WERI-Rb-1 (cell line): ENCODE data around the gene NAA10.
A peak's percentile ranks its signal among the peaks of the same experiment; 100 is the strongest.

Source experiments
- DNase-seq: peaks from one replicate; pipeline ENCODE4 v3.0.0-alpha.2; 2020
- H3K27ac ChIP-seq: fragments of 250-450 bp; sonication (Bioruptor Pico); 2 replicates; pipeline ENCODE4 v1.5.1; 2020; ENCODE audit warnings: mild to moderate bottlenecking, moderate library complexity
- H3K27me3 ChIP-seq: fragments of 250-450 bp; sonication (Bioruptor Pico); 2 replicates; pipeline ENCODE4 v1.5.1; 2021; ENCODE audit warnings: mild to moderate bottlenecking, low read depth, moderate library complexity; ENCODE audit not compliant: insufficient read depth, severe bottlenecking
- H3K36me3 ChIP-seq: fragments of 250-450 bp; sonication (Bioruptor Pico); 2 replicates; pipeline ENCODE4 v1.5.1; 2020; ENCODE audit warnings: mild to moderate bottlenecking, moderate library complexity
- H3K4me3 ChIP-seq: 2 replicates; pipeline ENCODE4 v1.5.1; 2011; ENCODE audit warnings: low read depth, mild to moderate bottlenecking, control low read depth, low read length
- H3K9me3 ChIP-seq: fragments of 250-450 bp; sonication (Bioruptor Pico); 2 replicates; pipeline ENCODE4 v1.5.1; 2021; ENCODE audit warnings: mild to moderate bottlenecking, moderate library complexity; ENCODE audit not compliant: severe bottlenecking
- TF ChIP-seq, protein P1 (sequence below): IDR thresholded peaks from 2 replicates; pipeline ENCODE4 v1.5.1; 2011; ENCODE audit warnings: low read depth, mild to moderate bottlenecking, control low read depth, inconsistent platforms, low read length

Gene NAA10

DNA sequence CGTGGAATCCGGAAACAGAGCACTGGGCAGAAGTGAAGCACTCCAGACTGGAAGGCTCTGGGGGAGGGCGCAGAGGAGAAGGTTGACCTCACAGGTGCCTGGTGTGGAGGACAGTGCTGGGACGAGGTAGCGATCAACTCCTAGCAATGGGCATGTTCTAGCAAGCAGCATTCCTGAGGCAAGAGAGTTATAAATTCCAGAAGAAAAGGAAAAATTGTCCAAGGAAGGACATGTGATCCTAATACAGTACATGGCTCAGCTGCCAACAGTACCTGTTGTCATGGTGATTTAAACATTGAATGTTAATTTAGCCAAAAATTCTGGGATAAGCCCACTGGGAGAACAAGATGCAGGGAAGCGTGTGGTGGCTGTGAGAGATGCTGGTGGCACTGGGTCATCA, 17.0 kb downstream of the NAA10 start:
- Histone ChIP-seq H3K27ac (no peak overlapping the region), H3K4me3 (no peak overlapping the region), H3K27me3 (peaks cover 33% of the 10 kb centered on the region), H3K36me3 (peaks cover 8% of the 10 kb centered on the region), H3K9me3 (no peaks in the 10 kb centered on the region)
- TF ChIP-seq, protein P1, sequence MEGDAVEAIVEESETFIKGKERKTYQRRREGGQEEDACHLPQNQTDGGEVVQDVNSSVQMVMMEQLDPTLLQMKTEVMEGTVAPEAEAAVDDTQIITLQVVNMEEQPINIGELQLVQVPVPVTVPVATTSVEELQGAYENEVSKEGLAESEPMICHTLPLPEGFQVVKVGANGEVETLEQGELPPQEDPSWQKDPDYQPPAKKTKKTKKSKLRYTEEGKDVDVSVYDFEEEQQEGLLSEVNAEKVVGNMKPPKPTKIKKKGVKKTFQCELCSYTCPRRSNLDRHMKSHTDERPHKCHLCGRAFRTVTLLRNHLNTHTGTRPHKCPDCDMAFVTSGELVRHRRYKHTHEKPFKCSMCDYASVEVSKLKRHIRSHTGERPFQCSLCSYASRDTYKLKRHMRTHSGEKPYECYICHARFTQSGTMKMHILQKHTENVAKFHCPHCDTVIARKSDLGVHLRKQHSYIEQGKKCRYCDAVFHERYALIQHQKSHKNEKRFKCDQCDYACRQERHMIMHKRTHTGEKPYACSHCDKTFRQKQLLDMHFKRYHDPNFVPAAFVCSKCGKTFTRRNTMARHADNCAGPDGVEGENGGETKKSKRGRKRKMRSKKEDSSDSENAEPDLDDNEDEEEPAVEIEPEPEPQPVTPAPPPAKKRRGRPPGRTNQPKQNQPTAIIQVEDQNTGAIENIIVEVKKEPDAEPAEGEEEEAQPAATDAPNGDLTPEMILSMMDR: no peak
- no peak for DNase-seq

DNA sequence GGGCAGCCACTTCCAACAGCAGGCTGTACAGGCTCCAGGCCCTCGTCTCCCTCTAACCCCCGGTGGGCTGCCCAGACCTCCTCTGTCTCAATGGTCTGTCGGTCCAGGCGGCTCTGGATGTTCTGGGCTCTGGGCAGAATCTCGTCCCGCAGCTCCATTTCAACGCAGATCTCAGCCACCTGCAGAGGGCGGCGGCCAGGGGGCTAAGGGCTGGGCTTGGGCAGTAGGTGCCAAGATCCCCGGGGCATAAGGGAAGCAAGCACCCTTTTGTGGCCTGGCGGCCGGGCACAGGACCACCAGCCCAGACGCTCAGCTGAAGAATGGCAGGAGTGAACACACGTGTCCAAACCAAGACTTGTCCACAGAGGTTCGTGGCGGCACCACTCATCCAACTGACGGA, 21.1 kb downstream of the NAA10 start:
- TF ChIP-seq, protein P1: no peak
- no peak overlapping the region for H3K27ac ChIP-seq
- DNase-seq: no peak
- H3K36me3 ChIP-seq: peaks cover 8% of the 10 kb centered on the region
- no peaks in the 10 kb centered on the region for H3K9me3 ChIP-seq
- H3K27me3 ChIP-seq: peaks cover 35% of the 10 kb centered on the region
- no peak overlapping the region for H3K4me3 ChIP-seq

DNA sequence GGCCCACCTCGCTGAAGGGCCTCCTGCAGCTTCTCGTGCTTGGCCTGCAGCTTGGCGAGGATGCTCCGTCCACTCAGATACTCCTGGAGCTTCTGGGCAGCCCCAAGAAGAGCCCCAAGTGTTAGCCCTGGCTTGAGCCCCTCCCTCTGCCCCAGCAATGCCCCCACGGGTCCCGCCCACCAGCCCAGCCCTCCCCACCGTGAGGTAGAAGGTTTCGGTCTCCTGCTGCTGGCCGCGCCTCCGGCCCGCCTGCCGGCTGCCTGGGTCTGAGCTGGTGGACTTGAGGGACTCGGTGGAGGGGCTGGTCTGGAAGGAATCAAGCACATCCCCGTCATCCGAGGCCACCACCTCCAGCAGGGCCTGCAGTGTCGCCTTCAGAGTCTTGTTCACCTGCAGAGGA, 21.6 kb downstream of the NAA10 start:
- peak; percentile 9 for DNase-seq
- TF ChIP-seq, protein P1: no peak
- no peak overlapping the region for H3K27ac ChIP-seq
- H3K9me3 ChIP-seq: no peaks in the 10 kb centered on the region
- H3K27me3 ChIP-seq: peaks cover 35% of the 10 kb centered on the region
- H3K36me3 ChIP-seq: peaks cover 8% of the 10 kb centered on the region
- H3K4me3 ChIP-seq: no peak overlapping the region

DNA sequence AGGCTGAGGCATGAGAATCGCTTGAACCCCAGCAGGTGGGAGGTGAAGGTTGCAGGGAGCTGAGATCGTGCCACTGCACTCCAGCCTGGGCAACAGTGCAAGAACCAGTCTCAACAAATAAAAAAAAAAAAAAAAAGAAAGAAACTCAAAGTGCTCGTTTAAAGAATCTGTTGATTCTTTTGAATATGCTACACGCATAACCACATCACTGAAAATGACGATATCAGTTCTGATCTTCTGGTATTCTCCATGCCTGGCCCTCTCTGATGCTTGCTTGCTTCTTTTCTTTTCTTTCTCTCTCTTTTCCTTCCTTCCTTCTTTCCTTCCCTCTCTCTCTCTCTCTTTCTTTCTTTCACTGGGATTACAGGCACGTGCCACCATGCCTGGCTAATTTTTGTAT, 23.0 kb downstream of the NAA10 start:
- no peak for DNase-seq
- TF ChIP-seq, protein P1: no peak
- Histone ChIP-seq H3K9me3 (no peaks in the 10 kb centered on the region), H3K27ac (no peak overlapping the region), H3K4me3 (no peak overlapping the region), H3K27me3 (peaks cover 29% of the 10 kb centered on the region), H3K36me3 (no peaks in the 10 kb centered on the region; the same call in 1 of the 2 replicates)

DNA sequence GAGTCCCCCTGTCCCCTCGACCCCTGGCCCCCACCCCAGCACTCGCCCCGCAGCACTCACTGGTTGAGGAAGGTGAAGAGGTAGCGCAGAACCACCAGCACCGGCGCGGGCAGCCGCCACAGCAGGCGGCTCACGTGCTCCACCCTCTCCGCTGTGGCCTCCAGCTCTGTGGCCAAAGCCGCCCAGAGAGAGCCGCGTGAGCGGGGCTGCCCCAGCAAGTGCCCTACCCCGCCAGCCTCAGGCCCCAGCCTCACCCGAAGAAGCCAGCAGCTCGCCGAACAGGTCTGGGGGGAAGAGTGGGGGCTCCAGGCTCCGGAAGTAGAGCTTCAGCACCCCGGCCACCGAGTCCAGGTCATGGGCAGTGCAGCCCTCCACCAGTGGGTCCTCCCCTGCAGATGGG, 24.4 kb downstream of the NAA10 start:
- H3K27ac ChIP-seq: no peak overlapping the region
- no peak for DNase-seq
- H3K27me3 ChIP-seq: peaks cover 22% of the 10 kb centered on the region
- TF ChIP-seq, protein P1: no peak
- H3K4me3 ChIP-seq: no peak overlapping the region
- H3K9me3 ChIP-seq: no peaks in the 10 kb centered on the region
- no peaks in the 10 kb centered on the region; the same call in 1 of the 2 replicates for H3K36me3 ChIP-seq

DNA sequence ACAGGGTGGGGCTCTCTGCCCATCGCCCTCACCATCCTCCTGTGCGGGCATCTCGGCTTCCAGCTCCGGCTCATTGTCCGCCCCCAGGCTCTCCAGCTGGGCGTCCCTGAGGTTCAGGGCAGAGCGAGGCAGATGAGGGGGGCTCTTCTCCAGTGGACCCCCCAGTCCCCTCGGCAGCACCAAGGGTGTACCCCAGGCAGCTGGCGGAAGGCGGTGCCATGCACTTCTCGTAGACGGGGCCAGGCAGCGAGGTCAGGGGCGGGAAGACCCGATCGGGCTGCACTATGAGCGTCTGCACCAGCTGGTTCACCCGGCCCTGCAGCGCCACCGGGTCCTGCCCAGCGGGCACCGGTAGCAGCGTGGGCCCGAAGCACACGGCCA, 24.9 kb downstream of the NAA10 start:
- Histone ChIP-seq H3K36me3 (no peaks in the 10 kb centered on the region; the same call in 1 of the 2 replicates), H3K9me3 (no peaks in the 10 kb centered on the region), H3K27me3 (peaks cover 22% of the 10 kb centered on the region), H3K27ac (no peak overlapping the region), H3K4me3 (no peak overlapping the region)
- TF ChIP-seq, protein P1: no peak
- DNase-seq: no peak
